Activated naive CD8-positive, alpha-beta T cell treated with anti-CD3 and anti-CD28 coated beads, Interleukin-2, amount 50 U/mL, for 24 hours (primary cell): ENCODE measurements around the gene SNTB2.
"Not testable (repeated sequence)": the region's sequence is repeated elsewhere in the genome, so short reads cannot be mapped to it uniquely, and the experiment has no call there.

Experiments
- ATAC-seq: fragments of 150-1000 bp; cut with Tn5 transposase; one replicate; pipeline ENCODE4 v1.10.0; 2021
- DNase-seq: peaks from one replicate; pipeline ENCODE4 v3.0.0; 2021
- H3K27ac Mint-ChIP-seq: one replicate; pipeline ENCODE4 v1.8.0; 2021; ENCODE audit warnings: mild to moderate bottlenecking, mixed read lengths
- H3K27me3 Mint-ChIP-seq: one replicate; pipeline ENCODE4 v1.8.0; 2021; ENCODE audit warnings: mixed read lengths
- H3K36me3 Mint-ChIP-seq: one replicate; pipeline ENCODE4 v1.8.0; 2021; ENCODE audit warnings: low read depth, mixed read lengths
- H3K4me1 Mint-ChIP-seq: one replicate; pipeline ENCODE4 v1.8.0; 2021; ENCODE audit warnings: mixed read lengths
- H3K4me3 Mint-ChIP-seq: one replicate; pipeline ENCODE4 v1.8.0; 2021; ENCODE audit warnings: mild to moderate bottlenecking, moderate library complexity, mixed read lengths
- H3K9me3 Mint-ChIP-seq: one replicate; pipeline ENCODE4 v1.8.0; 2021; ENCODE audit warnings: mixed read lengths

SNTB2 gene

GRCh38 chr16:69274699-69275235 is 87.8 kb downstream of the SNTB2 start:
- H3K4me3 Mint-ChIP-seq, result no peak overlapping the region
- no peaks in the 10 kb centered on the region for H3K27me3 Mint-ChIP-seq
- H3K27ac Mint-ChIP-seq, result no peak overlapping the region
- no peak for ATAC-seq
- H3K4me1 Mint-ChIP-seq, result peaks cover 2% of the 10 kb centered on the region
- DNase-seq, result no peak
- H3K36me3 Mint-ChIP-seq, result peaks cover 3% of the 10 kb centered on the region
- H3K9me3 Mint-ChIP-seq, result no peaks in the 10 kb centered on the region

GRCh38 chr16:69276148-69277115 is 89.5 kb downstream of the SNTB2 start:
- no peak for DNase-seq
- no peak overlapping the region for H3K4me3 Mint-ChIP-seq
- ATAC-seq, result no peak
- H3K36me3 Mint-ChIP-seq, result no peaks in the 10 kb centered on the region
- no peaks in the 10 kb centered on the region for H3K4me1 Mint-ChIP-seq
- no peaks in the 10 kb centered on the region for H3K27me3 Mint-ChIP-seq
- no peaks in the 10 kb centered on the region for H3K9me3 Mint-ChIP-seq
- no peak overlapping the region for H3K27ac Mint-ChIP-seq

GRCh38 chr16:69277413-69277812 is 90.4 kb downstream of the SNTB2 start:
- no peaks in the 10 kb centered on the region for H3K9me3 Mint-ChIP-seq
- no peak overlapping the region for H3K27ac Mint-ChIP-seq
- ATAC-seq, result no peak
- DNase-seq, result no peak
- no peaks in the 10 kb centered on the region for H3K4me1 Mint-ChIP-seq
- no peaks in the 10 kb centered on the region for H3K27me3 Mint-ChIP-seq
- no peak overlapping the region for H3K4me3 Mint-ChIP-seq
- no peaks in the 10 kb centered on the region for H3K36me3 Mint-ChIP-seq

- H3K9me3 Mint-ChIP-seq, result no peaks in the 10 kb centered on the region
- H3K4me1 Mint-ChIP-seq, result peaks cover 3% of the 10 kb centered on the region
- DNase-seq, result no peak
- H3K4me3 Mint-ChIP-seq, result no peak overlapping the region
- H3K27ac Mint-ChIP-seq, result no peak overlapping the region
- ATAC-seq, result no peak
- no peaks in the 10 kb centered on the region for H3K27me3 Mint-ChIP-seq
- H3K36me3 Mint-ChIP-seq, result no peaks in the 10 kb centered on the region
Measured at GRCh38 chr16:69283851-69284250, 96.9 kb downstream of the SNTB2 start.

- no peaks in the 10 kb centered on the region for H3K36me3 Mint-ChIP-seq
- no peak overlapping the region for H3K27ac Mint-ChIP-seq
- H3K9me3 Mint-ChIP-seq, result no peaks in the 10 kb centered on the region
- no peaks in the 10 kb centered on the region for H3K27me3 Mint-ChIP-seq
- no peak overlapping the region for H3K4me3 Mint-ChIP-seq
- ATAC-seq, result no peak
- peaks cover 3% of the 10 kb centered on the region for H3K4me1 Mint-ChIP-seq
- DNase-seq, result no peak
Measured at GRCh38 chr16:69285240-69285639, 98.3 kb downstream of the SNTB2 start.

GRCh38 chr16:69286941-69287713 is 100.2 kb downstream of the SNTB2 start:
- Mint-ChIP-seq H3K4me1 (peaks cover 3% of the 10 kb centered on the region), H3K4me3 (no peak overlapping the region), H3K36me3 (no peaks in the 10 kb centered on the region), H3K27ac (no peak overlapping the region), H3K27me3 (no peaks in the 10 kb centered on the region), H3K9me3 (no peaks in the 10 kb centered on the region)
- DNase-seq, result peak; percentile 35
- ATAC-seq, result no peak

GRCh38 chr16:69291657-69292056 is 104.7 kb downstream of the SNTB2 start:
- not testable (repeated sequence) for H3K27ac Mint-ChIP-seq, DNase-seq, H3K9me3 Mint-ChIP-seq, H3K4me1 Mint-ChIP-seq, H3K36me3 Mint-ChIP-seq, H3K4me3 Mint-ChIP-seq, ATAC-seq, H3K27me3 Mint-ChIP-seq

GRCh38 chr16:69293401-69293800 is 106.4 kb downstream of the SNTB2 start:
- H3K27me3 Mint-ChIP-seq, result no peaks in the 10 kb centered on the region
- H3K4me3 Mint-ChIP-seq, result no peak overlapping the region
- no peaks in the 10 kb centered on the region for H3K9me3 Mint-ChIP-seq
- peaks cover 5% of the 10 kb centered on the region for H3K4me1 Mint-ChIP-seq
- no peak for ATAC-seq
- H3K27ac Mint-ChIP-seq, result no peak overlapping the region
- no peak for DNase-seq
- no peaks in the 10 kb centered on the region for H3K36me3 Mint-ChIP-seq

- no peak for ATAC-seq
- DNase-seq, result no peak
- Mint-ChIP-seq H3K4me1 (peaks cover 5% of the 10 kb centered on the region), H3K4me3 (no peak overlapping the region), H3K27ac (no peak overlapping the region), H3K27me3 (no peaks in the 10 kb centered on the region), H3K9me3 (no peaks in the 10 kb centered on the region), H3K36me3 (no peaks in the 10 kb centered on the region)
Measured at GRCh38 chr16:69294051-69294450, 107.1 kb downstream of the SNTB2 start.

- not testable (repeated sequence) for H3K27ac Mint-ChIP-seq, H3K9me3 Mint-ChIP-seq, H3K36me3 Mint-ChIP-seq, H3K4me3 Mint-ChIP-seq, H3K27me3 Mint-ChIP-seq, ATAC-seq, H3K4me1 Mint-ChIP-seq, DNase-seq
Measured at GRCh38 chr16:69296771-69297170, 109.8 kb downstream of the SNTB2 start.

- Mint-ChIP-seq H3K27me3 (no peaks in the 10 kb centered on the region), H3K4me1 (peaks cover 4% of the 10 kb centered on the region), H3K36me3 (peaks cover 1% of the 10 kb centered on the region), H3K27ac (no peak overlapping the region), H3K4me3 (no peak overlapping the region), H3K9me3 (no peaks in the 10 kb centered on the region)
- DNase-seq (no peak), ATAC-seq (no peak)
Measured at GRCh38 chr16:69298261-69298660, 111.3 kb downstream of the SNTB2 start.

GRCh38 chr16:69301187-69301586 is 114.2 kb downstream of the SNTB2 start:
- Mint-ChIP-seq H3K36me3 (peaks cover 1% of the 10 kb centered on the region), H3K4me1 (no peaks in the 10 kb centered on the region), H3K27ac (no peak overlapping the region), H3K27me3 (no peaks in the 10 kb centered on the region), H3K4me3 (no peak overlapping the region), H3K9me3 (no peaks in the 10 kb centered on the region)
- no peak for DNase-seq
- no peak for ATAC-seq

- H3K4me1 Mint-ChIP-seq, result no peaks in the 10 kb centered on the region
- DNase-seq (no peak), ATAC-seq (no peak)
- no peaks in the 10 kb centered on the region for H3K9me3 Mint-ChIP-seq
- H3K36me3 Mint-ChIP-seq, result peaks cover 1% of the 10 kb centered on the region
- no peaks in the 10 kb centered on the region for H3K27me3 Mint-ChIP-seq
- no peak overlapping the region for H3K27ac Mint-ChIP-seq
- no peak overlapping the region for H3K4me3 Mint-ChIP-seq
Measured at GRCh38 chr16:69301861-69302260, 114.9 kb downstream of the SNTB2 start.

- Mint-ChIP-seq H3K4me3 (no peak overlapping the region), H3K36me3 (peaks cover 1% of the 10 kb centered on the region)
- no peak for ATAC-seq
Measured at GRCh38 chr16:69302301-69302700, 115.3 kb downstream of the SNTB2 start.

GRCh38 chr16:69306031-69306430 is 119.1 kb downstream of the SNTB2 start:
- Mint-ChIP-seq H3K9me3 (no peaks in the 10 kb centered on the region), H3K36me3 (peaks cover 1% of the 10 kb centered on the region), H3K4me3 (no peak overlapping the region), H3K27ac (no peak overlapping the region), H3K27me3 (no peaks in the 10 kb centered on the region), H3K4me1 (peaks cover 7% of the 10 kb centered on the region)
- DNase-seq, result no peak
- ATAC-seq, result no peak

More at GRCh38 chr16:69302301-69302700, 115.3 kb downstream of the SNTB2 start:
- Mint-ChIP-seq H3K27me3 (no peaks in the 10 kb centered on the region), H3K9me3 (no peaks in the 10 kb centered on the region), H3K4me1 (no peaks in the 10 kb centered on the region), H3K27ac (no peak overlapping the region)
- no peak for DNase-seq
